Measurements from ENCODE around the gene SEMA3E. TPM values are rescaled to one million over a fixed set of nuclear protein-coding genes. Genes with fewer than 3 reads are reported as not detected.
A peak's percentile ranks its signal among the peaks of the same experiment; 100 is the strongest.

The SEMA3E gene
- total RNA-seq, 1 experiment from 2014 or later = 3.6 TPM

DNA sequence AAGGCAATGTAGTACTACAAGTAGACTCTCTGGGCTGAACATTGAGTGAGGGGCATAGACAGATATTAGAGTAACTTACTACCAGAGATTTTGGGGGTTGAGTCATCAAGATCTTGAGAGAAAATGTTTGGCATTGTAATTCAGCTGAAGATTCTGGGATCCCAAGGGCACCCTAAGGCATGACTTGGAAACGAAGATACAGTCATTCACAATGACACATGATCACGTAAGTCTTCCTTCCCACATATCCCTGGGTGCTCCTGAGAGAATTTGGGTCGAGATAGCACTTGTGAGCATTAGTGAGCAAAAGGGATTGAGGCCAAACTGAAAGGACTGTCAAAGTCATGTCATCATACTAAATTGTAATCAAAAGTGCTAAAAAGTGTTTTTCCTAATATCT lies 293.8 kb downstream of the SEMA3E start:
- no peak for DNase-seq (ENCODE audit: low spot score)

DNA sequence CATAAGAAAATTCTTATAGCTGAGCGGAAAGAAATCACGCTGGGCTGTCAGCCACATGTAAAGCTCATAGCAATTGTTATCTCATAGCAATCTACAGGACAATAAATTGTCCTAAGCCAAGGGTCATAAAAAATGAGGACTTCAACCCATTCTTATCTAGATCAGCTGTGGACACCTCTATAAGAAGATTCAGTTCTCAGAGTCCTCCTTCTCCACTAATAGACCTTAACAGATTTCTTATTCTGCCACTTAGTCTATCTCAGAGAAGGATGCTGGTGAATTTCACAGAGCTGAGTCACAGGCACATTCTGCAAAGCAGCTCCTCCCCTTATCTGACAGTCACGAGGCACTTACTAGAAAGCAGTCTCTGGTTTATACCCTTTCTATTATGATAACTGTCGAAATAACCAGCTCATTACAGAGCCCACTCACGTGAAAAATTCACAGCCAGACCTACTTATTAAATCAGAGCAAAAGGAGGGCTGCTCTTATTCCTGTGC lies 300.9 kb downstream of the SEMA3E start:
- peak; percentile 83 for DNase-seq (ENCODE audit: low spot score)

DNA sequence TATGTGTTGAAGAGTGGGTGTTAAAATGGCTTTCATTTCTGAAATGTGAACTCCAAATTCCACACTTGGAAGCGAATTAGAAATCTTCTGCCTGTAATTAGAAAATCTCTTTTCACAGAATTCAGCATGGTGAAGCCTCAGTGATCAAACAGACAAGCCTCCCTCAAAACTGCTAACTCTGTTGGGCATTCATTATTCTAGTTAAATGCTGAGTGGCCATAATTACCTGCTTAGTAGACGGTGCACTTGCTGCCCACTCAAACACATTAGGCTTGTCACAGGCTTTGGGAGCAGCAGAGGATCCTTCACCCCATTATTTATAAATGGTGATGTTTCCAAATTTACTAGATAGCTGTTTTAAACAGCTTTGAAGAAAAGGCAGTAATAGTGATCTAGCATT lies 309.0 kb downstream of the SEMA3E start:
- DNase-seq (ENCODE audit: low spot score) = no peak

DNA sequence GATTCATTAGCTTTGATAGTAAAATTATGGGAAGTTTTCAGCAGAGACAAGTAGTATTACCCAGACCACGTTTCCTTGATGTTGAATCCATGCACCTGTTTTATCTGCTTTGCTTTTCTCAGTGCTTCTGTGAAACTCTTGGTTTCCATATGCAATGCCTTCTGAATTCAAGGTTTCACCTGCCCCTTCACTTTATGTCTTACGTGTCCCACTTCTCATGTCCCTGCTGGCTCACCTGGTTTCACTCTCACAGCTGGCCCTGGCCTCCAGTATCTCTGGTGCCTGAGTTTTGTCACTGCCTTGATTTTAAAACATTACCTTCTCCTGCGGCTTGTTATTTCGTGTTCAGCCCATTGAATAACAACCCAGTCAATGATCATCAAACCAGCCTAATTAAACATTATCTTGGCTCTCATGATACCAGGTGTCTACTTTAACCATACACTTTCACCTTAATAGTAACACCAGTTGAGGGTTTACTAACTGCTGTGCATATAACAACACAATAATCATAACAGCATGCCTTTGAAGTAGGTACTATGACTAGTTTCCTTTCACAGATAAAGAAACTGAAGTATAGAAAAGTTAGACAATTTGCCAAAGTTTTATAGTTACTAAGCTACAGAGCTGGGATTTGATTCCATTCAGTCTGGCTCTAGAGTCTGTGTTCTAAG lies 310.5 kb downstream of the SEMA3E start:
- DNase-seq (ENCODE audit: low spot score) = no peak

DNA sequence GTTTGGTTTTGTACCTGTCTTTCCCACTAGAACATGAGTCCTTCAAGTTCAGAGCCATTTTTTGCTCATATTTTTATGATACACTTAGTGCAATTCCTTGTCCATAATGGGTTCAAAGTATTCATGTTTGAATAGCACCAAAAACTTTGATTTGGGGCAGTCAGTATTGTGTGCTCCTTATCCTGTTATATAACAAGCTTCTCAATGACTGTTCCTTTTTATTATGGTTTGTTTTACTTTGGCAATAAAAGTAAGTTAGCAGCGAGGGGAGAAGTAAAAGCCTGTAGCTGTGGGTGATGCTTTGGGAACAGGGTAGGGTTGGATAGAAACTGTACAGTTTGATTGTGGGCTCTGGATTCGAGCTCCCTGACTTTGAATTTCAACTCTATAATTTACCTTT lies 311.9 kb downstream of the SEMA3E start:
- no peak for DNase-seq (ENCODE audit: low spot score)

DNA sequence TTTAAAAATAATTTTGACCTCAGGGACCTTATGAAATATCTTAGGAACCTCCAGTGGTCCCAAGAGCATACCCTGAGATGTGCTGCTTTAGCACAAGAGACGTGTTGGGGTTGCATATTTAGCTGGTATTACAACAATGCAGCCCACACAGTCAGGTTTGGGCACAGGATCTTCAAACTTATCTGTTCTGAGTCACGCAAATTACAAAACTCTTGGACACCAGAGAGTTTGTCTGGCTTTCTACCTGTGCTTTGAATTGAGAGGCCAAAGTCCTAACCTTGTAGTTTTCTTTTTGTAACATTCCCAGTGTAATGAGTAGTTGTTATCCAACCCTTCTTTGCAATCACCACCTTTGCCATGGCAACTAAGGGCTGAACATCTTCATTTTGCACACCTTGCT lies 322.7 kb downstream of the SEMA3E start:
- no peak for DNase-seq (ENCODE audit: low spot score)

DNA sequence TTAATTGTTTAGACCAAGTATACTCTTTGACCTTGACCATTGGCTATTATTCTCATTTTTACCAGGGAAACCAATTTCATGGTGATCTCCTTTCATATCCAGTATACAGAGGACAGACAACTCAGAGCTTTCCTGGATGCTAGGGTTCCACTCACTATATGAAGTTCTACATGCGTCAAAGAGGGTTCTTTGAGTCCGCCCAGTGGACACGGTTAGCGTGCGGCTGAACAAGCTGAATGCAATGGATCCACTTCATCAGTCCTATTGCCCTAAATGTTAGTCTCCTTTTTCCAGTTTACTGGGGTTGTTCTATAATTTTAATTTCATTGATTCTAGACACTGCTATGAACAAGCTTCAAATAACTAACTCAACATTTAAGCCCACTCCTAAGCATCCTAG lies 323.9 kb downstream of the SEMA3E start:
- no peak for DNase-seq (ENCODE audit: low spot score)

DNA sequence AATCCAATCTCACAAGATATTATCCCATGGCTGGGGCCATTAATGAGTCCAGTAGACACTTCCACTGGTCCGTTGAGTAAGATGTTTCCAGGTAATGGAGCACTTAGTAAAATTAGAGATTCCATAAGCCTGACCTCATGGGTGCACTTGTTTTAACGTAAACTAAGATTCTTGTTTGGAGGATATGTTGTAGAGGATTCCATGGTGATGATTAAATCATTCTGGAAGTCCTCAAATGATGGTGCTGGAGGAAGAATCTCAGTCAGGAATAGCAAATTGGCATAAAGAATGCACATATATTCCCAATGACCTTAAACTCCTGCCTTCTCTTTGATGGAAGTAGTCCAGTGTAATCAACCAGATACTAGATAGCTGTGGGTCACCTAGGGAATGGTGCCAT lies 324.3 kb downstream of the SEMA3E start:
- DNase-seq (ENCODE audit: low spot score) = no peak

DNA sequence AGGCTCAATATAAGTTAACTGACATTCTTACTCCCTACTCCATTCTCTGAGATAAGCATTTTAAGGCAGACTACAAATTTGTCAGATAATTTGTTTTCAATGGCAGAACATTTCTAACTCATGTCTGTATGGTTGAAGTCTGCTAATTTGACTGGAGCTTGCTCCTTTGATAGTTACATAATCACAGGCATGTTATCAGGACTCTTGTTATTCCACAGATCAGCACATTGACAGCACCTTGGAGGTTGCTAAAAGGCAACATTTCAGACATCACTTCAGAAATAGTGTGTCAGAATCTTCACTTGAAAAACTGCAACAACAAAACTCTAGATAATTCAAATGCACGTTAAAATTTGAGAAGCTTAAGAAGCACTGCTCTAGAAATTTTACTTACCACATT lies 327.9 kb downstream of the SEMA3E start:
- DNase-seq (ENCODE audit: low spot score) = no peak

DNA sequence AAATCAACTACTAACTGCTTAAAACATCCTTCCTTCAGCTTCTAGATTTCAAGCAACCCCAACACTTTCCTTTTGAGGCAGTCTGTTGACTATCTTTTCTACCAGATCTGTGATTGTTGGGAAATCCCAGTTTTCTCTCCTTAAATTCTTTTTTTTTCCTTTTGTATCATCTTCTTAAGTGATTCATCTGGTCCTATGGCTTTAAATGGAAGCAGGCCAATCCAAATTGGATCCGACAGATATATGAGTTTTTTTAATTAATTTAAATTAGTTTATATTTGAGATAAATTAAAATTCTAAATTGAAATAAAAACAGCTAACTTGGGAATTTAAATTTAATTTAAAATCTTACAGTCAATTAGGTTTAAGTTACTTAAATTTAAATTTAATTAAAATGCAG lies 335.0 kb downstream of the SEMA3E start:
- no peak for DNase-seq (ENCODE audit: low spot score)

All from A172 (cell line).